WTC11 (cell line): ENCODE measurements around the gene TIE1.

Experiments used
- CTCF ChIP-seq: fragments of 200-600 bp; IDR thresholded peaks from 2 replicates; pipeline ENCODE4 v1.8.0; 2022; ENCODE audit warnings: antibody characterized with exemption
- NFE2L1 ChIP-seq: sonication (generic); formaldehyde crosslinking; IDR thresholded peaks from 2 replicates; pipeline ENCODE4 v1.8.1; 2023; ENCODE audit warnings: missing genetic modification reagents

GRCh38 chr1:43352351-43352705, 51.5 kb downstream of the TIE1 start:
- TF ChIP-seq NFE2L1 = no peak
- no peak for TF ChIP-seq CTCF
